Small intestine (tissue), 7 donors: ENCODE results near the gene MAP2K5. TPM values are rescaled to one million over a fixed set of nuclear protein-coding genes. Genes with fewer than 3 reads are reported as not detected.

ENCODE experiments used
- DNase-seq, 2 donors: peaks; one replicate each; pipeline versions ENCODE4 v3.0.0 to v3.0.0-alpha.2; 2013
- FAIRE-seq: peaks from 2 replicates; lab custom pipeline; 2012; peaks lifted over from hg19 to GRCh38; lab: Jason Lieb, UNC
- H3K27ac ChIP-seq, 3 donors: one replicate each; pipeline ENCODE4 v1.5.1; 2013; ENCODE audit warnings: low read length in 2 of 3, mild to moderate bottlenecking in 2 of 3, control low read depth in 1 of 3, inconsistent platforms in 1 of 3, low read depth in 1 of 3, moderate library complexity in 1 of 3
- H3K27me3 ChIP-seq, 3 donors: one replicate each; pipeline ENCODE4 v1.6.1; 2013; ENCODE audit warnings: low read length in 3 of 3, inconsistent platforms in 1 of 3; ENCODE audit not compliant: control insufficient read depth in 3 of 3, insufficient read depth in 3 of 3
- H3K36me3 ChIP-seq, 3 donors: one replicate each; pipeline ENCODE4 v1.6.1; 2013; ENCODE audit warnings: low read length in 3 of 3, inconsistent platforms in 1 of 3, low read depth in 1 of 3, mild to moderate bottlenecking in 1 of 3, moderate library complexity in 1 of 3; ENCODE audit not compliant: control insufficient read depth in 3 of 3, insufficient read depth in 2 of 3
- H3K4me1 ChIP-seq, 3 donors: one replicate each; pipeline ENCODE4 v1.6.1; 2013; ENCODE audit warnings: low read length in 2 of 3, inconsistent platforms in 1 of 3, low read depth in 1 of 3, mild to moderate bottlenecking in 1 of 3, moderate library complexity in 1 of 3; ENCODE audit not compliant: control insufficient read depth in 3 of 3, insufficient read depth in 2 of 3
- H3K4me3 ChIP-seq, 3 donors: one replicate each; pipeline ENCODE4 v1.5.1; 2013; ENCODE audit warnings: low read length in 3 of 3, control low read depth in 1 of 3, inconsistent platforms in 1 of 3, low read depth in 1 of 3, mild to moderate bottlenecking in 1 of 3, moderate library complexity in 1 of 3
- H3K9me3 ChIP-seq, 2 donors: one replicate each; pipeline ENCODE4 v1.6.1; 2013; ENCODE audit warnings: low read depth in 1 of 2, low read length in 1 of 2; ENCODE audit not compliant: control insufficient read depth in 2 of 2, insufficient read depth in 1 of 2
- WGBS, 3 donors: extraction: QIAGEN DNeasy Blood & Tissue Kit; methylation state at CpG; one replicate each; pipeline ENCODE4 v1.1.7; 2013; 5-methylcytosine and 5-hydroxymethylcytosine counted together
- polyA plus RNA-seq, 4 donors: library from polyadenylated mRNA; stranded (reverse) in 3 of 4; unstranded in 1 of 4; fragments of 200-250 nt in 3 of 4; fragments of 120-200 nt in 1 of 4; gene quantifications; one replicate each; pipeline versions ENCODE4 v1.2.1 to v1.2.3, GENCODE V29; 2013
- donor health status: healthy with polysubstance abuse.
- donor health status: control.
- donor health status: control.
- donor health status: Bipolar disorder and iron deficiency.
- donor health status: healthy.

Gene MAP2K5
- polyA plus RNA-seq, 4 donors = 10.5 to 15.6 (median 11.8) TPM

DNA sequence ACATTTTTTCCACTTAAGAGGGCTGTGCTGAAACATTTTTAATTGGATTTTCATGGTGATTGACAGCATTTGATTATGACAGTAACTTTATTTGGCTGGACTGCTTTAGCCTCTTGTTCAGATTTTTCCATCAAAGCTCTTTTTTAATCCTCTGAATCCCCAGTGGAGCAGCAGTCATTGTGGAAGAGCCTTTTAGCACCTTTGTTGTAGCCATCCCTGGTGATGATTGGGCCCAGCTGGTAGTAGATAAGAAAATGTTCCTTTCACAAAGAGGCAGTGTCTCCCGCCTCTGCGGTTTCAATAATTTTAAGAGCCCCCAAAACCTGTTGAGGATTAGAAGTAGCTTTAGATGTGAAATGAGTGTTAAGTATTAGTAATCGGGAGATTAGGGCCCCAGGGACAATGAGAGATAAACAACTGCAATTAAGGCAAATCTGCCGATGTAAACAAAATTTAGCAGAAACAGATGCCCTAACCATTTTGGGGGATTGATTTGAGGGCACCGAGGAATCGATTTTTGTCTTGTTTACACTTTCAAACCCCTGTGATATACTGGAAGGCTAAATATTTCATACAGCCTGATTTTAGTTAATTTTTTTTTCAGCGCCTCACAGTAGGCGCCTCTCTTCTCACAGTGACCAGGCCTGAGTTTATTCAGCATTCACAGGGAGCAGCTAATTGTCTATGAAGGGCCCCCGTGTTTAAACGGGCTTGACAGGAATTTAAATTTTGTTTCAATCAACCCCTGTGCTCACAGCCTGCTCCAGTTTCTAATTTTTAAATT lies 239.6 kb downstream of the MAP2K5 start:
- Histone ChIP-seq H3K9me3 (no peaks in the 10 kb centered on the region), H3K36me3 (peaks cover 0 to 14% (median 3%) of the 10 kb centered on the region in 3 donors), H3K4me1 (no peaks in the 10 kb centered on the region), H3K4me3 (no peak overlapping the region), H3K27me3 (no peaks in the 10 kb centered on the region), H3K27ac (no peak overlapping the region)
- no peak for FAIRE-seq
- DNase-seq = no peak
- 81 to 93% (median 86%) methylated on average over 10 of the region's 10 CpGs for WGBS, 3 donors

DNA sequence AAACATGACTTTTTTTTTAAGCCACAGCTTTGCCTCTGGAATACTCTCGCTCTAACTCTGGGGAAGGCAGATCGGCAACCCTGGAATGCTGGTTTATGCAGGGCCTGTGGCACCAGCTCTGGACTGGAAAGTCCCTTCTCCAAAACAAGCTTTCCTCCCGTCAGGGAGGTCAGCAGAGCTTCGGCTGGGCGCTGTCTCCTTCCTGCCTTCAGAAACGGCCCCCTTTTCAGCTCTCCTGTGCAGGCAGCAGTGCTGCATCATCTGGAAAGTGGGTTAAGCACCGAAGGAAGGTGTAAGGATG lies 240.1 kb downstream of the MAP2K5 start:
- Histone ChIP-seq H3K27me3 (no peaks in the 10 kb centered on the region), H3K36me3 (peaks cover 0 to 14% (median 3%) of the 10 kb centered on the region in 3 donors), H3K9me3 (no peaks in the 10 kb centered on the region), H3K4me1 (no peaks in the 10 kb centered on the region), H3K4me3 (no peak overlapping the region), H3K27ac (no peak overlapping the region)
- FAIRE-seq = no peak
- no peak for DNase-seq
- WGBS, 3 donors = 78 to 89% (median 88%) methylated on average over 7 of the region's 7 CpGs

DNA sequence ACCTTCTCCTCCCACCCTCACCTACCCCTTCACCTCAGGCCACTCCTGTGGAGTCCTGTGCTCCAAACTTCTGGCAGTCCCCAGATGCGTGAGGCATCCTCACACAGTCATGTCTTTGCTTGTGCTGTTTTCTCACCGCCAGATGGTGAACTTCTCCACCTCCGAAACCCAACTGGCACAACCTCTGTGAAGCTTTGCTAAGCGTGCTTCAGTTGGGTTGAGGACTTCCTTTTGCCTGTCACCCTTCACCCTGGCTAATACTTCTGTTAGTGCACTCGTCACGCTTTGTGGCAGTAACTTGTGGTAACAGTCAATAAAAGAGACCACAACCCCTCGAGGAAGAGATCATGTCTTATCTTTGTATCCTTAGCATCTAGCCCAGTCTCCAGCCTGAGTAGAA lies 240.8 kb downstream of the MAP2K5 start:
- Histone ChIP-seq H3K4me1 (no peaks in the 10 kb centered on the region), H3K27ac (no peak overlapping the region), H3K27me3 (no peaks in the 10 kb centered on the region), H3K36me3 (peaks cover 0 to 14% (median 3%) of the 10 kb centered on the region in 3 donors), H3K9me3 (no peaks in the 10 kb centered on the region), H3K4me3 (no peak overlapping the region)
- WGBS, 3 donors = 71 to 83% (median 73%) methylated on average over 7 of the region's 7 CpGs
- FAIRE-seq (no peak), DNase-seq (peak in 1 of 2 donors; percentile 39)

DNA sequence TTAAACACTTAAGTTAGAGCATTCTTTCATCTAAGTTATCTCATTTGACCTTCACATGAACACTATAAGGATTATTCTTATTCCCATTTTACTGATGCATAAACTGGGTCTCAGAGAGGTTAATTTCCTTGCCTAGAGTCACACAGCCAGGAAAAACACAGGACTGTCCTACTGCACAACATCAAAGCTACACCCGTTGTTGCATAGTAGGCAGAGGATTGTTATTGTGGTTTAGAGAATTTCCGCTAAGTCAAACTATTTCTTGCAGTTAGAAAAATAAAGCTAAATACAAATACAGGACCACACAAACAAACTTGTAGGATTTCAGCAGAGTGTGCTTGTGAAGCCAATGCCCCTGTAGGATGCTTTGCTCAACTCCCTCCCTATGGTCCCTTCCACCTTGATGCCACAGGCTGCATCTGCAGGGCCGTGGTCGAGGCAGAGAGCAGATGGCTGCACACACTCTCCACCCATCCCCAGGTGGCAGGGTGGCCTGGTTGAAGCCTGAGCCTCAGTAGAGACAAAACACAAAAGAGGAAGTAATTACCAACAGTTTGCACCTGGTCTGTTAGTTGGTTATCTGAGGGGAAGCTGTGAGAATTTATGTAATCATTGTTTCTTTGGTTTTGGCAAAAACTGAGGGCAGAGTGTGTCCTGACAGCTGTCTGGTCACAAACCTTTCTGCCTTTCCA lies 241.7 kb downstream of the MAP2K5 start:
- Histone ChIP-seq H3K27ac (peak overlapping the region in 1 of 3 donors; percentile 55), H3K9me3 (no peaks in the 10 kb centered on the region), H3K4me1 (no peaks in the 10 kb centered on the region), H3K27me3 (no peaks in the 10 kb centered on the region), H3K36me3 (peaks cover 0 to 14% (median 3%) of the 10 kb centered on the region in 3 donors), H3K4me3 (no peak overlapping the region)
- DNase-seq (peak in 1 of 2 donors; percentile 18), FAIRE-seq (no peak)
- 45 to 60% (median 51%) methylated on average over 4 of the region's 4 CpGs for WGBS, 3 donors

DNA sequence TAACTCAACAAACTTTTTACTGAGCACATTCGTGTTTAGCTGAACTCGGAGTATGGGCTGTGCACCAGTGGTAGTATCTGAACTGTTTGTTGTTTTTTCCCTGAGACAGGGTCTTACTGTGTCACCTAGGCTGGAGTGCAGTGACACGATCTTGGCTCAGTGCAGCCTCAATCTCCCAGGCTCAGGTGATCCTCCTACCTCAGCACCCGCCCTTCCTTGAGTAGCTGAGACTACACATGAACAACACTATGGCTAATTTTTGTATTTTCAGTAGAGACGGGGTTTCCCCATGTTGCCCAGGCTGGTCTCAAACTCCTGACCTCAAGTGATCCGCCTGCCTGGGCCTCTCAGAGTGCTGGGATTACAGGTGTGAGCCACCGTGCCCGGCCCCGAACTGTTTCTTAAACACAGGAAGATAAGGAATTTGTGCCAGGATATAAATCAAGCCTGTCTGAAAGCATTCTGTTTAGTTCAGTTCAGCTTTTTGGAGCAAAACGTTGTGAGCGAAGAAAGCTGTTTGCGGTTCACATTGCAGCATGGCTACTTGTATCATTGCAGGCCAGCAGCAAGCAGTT lies 242.4 kb downstream of the MAP2K5 start:
- no peak overlapping the region for H3K4me3 ChIP-seq
- FAIRE-seq = no peak
- H3K9me3 ChIP-seq = no peaks in the 10 kb centered on the region
- no peaks in the 10 kb centered on the region for H3K27me3 ChIP-seq
- WGBS, 3 donors = 76 to 91% (median 86%) methylated on average over 12 of the region's 12 CpGs
- no peak for DNase-seq
- peak overlapping the region in 1 of 3 donors; percentile 55 for H3K27ac ChIP-seq
- peaks cover 0 to 12% (median 3%) of the 10 kb centered on the region in 3 donors for H3K36me3 ChIP-seq
- no peaks in the 10 kb centered on the region for H3K4me1 ChIP-seq

DNA sequence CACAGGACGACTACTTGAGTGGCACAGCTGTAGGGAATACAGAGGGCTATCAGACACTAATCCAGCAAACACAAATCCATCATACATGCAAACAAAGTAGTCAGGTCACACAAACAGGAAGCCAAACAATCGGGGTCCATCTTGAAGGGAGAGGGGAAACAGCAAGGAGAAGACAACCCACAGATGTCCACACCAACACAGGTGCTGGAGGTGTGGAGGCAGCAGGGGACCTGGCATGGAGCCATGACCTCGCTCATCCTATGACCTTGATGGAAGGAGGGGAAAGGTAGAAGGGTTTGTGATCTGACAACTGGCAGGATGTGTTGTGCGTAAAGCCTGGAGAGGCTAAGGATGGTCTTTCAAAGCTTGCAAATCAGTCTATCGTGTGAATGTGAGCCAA lies 242.9 kb downstream of the MAP2K5 start:
- H3K4me3 ChIP-seq = no peak overlapping the region
- no peak overlapping the region for H3K27ac ChIP-seq
- DNase-seq = no peak
- peaks cover 0 to 12% (median 3%) of the 10 kb centered on the region in 3 donors for H3K36me3 ChIP-seq
- H3K27me3 ChIP-seq = no peaks in the 10 kb centered on the region
- WGBS, 3 donors = 76 to 87% (median 87%) methylated on average over 5 of the region's 5 CpGs
- no peak for FAIRE-seq
- no peaks in the 10 kb centered on the region for H3K9me3 ChIP-seq
- no peaks in the 10 kb centered on the region for H3K4me1 ChIP-seq

DNA sequence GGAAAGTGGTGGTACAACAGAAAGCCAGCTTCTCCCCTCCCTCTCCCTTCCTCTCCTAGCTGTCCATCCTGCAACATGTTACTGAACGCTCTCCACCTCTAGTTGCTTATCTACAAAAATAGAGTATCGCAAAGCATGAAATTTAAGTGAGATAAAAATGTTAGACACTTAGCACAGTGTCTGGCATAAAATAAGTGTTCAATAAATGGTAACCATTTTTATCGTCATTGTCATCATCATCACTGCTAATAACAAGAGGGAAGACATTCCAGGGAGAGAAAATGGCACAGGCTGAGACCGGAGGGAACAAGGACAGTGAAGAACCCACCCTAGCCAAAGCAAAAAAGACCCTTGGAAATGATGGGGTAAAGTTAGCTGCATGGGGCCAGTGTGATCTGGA lies 244.1 kb downstream of the MAP2K5 start:
- WGBS, 3 donors = 99 to 100% (median 99%) methylated on average over 4 of the region's 4 CpGs
- H3K4me1 ChIP-seq = no peaks in the 10 kb centered on the region
- H3K9me3 ChIP-seq = no peaks in the 10 kb centered on the region
- H3K4me3 ChIP-seq = no peak overlapping the region
- FAIRE-seq = no peak
- H3K27me3 ChIP-seq = no peaks in the 10 kb centered on the region
- no peak overlapping the region for H3K27ac ChIP-seq
- H3K36me3 ChIP-seq = peaks cover 0 to 14% (median 4%) of the 10 kb centered on the region in 3 donors
- DNase-seq = no peak

DNA sequence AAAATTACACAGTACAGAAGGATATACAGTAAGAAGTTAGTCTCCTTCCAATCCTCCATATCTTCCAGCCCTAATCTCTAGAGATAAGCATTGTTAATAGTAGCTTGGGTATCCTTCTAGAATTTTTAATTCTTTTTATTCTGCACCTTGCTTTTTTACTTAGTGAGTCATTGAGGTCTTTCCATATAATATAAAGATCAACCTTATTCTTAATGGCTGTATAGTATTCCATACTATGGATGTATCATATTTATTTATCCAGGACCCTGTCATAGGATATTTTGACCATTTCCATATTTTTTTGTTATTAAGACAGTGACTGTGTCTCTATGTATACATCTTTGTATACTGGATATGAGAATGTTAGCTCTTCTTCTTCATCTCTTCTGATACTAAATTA lies 246.5 kb downstream of the MAP2K5 start:
- H3K27me3 ChIP-seq = no peaks in the 10 kb centered on the region
- H3K4me3 ChIP-seq = no peak overlapping the region
- no peaks in the 10 kb centered on the region for H3K9me3 ChIP-seq
- peaks cover 0 to 6% (median 6%) of the 10 kb centered on the region in 3 donors for H3K36me3 ChIP-seq
- FAIRE-seq = no peak
- no peaks in the 10 kb centered on the region for H3K4me1 ChIP-seq
- no peak overlapping the region for H3K27ac ChIP-seq
- no peak for DNase-seq
